Measurements from ENCODE around the gene CNDP2. TPM values are rescaled to one million over a fixed set of nuclear protein-coding genes. Genes with fewer than 3 reads are reported as not detected.

The CNDP2 gene
- total RNA-seq, 1 experiment from 2014 or later, result 161 TPM

DNA sequence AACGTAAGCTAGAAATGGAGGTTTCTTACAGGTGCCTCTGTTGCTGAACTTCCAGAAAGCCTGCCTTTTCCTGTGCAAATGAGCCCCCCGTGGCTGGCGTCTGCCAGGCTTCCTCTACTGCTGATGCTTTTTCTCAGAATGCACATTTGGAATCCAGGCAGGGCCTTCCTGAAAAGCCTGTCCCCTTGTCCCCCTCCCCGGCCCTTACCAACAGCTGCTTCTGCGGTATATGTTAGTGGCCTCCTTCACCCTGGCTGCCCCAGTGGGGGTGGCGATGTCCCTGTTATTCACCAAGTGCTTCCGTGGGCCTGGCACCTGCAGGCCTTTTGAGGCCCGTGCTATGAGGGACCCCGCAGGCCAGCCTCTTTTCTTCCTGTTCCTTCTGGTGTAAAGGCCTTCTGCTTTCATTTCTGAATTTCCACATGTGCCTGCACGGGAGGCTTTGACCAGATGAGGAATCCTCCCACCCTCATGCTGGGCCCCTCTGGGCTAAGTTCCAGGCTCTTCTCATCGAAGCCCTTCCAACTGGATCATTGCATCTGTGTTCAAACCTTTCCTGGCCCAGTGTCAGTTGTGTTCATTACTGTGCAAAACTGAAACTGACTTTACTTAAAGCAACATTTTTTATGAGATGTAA, 10.4 kb downstream of the CNDP2 start:
- ChIA-PET CTCF (no interaction called here), POLR2A (ENCODE audit: unreplicated experiment) (no interaction called here)
- H3K27ac ChIP-seq, result no peak overlapping the region
- 0 out of 2 replicates have a peak, but pooled peaks cover 19% of the 10 kb centered on the region for H3K36me3 ChIP-seq (ENCODE audit: low read depth)
- H3K4me3 ChIP-seq, result no peak overlapping the region
- TF ChIP-seq, protein P1, sequence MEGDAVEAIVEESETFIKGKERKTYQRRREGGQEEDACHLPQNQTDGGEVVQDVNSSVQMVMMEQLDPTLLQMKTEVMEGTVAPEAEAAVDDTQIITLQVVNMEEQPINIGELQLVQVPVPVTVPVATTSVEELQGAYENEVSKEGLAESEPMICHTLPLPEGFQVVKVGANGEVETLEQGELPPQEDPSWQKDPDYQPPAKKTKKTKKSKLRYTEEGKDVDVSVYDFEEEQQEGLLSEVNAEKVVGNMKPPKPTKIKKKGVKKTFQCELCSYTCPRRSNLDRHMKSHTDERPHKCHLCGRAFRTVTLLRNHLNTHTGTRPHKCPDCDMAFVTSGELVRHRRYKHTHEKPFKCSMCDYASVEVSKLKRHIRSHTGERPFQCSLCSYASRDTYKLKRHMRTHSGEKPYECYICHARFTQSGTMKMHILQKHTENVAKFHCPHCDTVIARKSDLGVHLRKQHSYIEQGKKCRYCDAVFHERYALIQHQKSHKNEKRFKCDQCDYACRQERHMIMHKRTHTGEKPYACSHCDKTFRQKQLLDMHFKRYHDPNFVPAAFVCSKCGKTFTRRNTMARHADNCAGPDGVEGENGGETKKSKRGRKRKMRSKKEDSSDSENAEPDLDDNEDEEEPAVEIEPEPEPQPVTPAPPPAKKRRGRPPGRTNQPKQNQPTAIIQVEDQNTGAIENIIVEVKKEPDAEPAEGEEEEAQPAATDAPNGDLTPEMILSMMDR (conservative IDR thresholded peaks at IDR 0.05), result no peak
- no peak for TF ChIP-seq EZH2 (IDR thresholded peaks at IDR 0.05; ENCODE audit: low read depth)
- no peaks in the 10 kb centered on the region for H3K4me1 ChIP-seq (replicated peaks; ENCODE audit: insufficient read depth)
- no peak for DNase-seq
- no peak overlapping the region for H3K4me2 ChIP-seq
- intact Hi-C loops (cut with micrococcal nuclease; ENCODE audit: unreplicated experiment), result no loop called here
- H3K9me2 ChIP-seq (ENCODE audit: insufficient read depth), result no peaks in the 10 kb centered on the region
- BruUV-seq (replicated peaks), result no TSS peak
- H3F3A ChIP-seq (ENCODE audit: insufficient read depth, low read depth), result no peaks in the 10 kb centered on the region
- no peaks in the 10 kb centered on the region for H3K27me3 ChIP-seq (ENCODE audit: insufficient read depth, low read depth)
- H4K20me1 ChIP-seq (ENCODE audit: insufficient read depth), result 0 out of 2 replicates have a peak, but pooled peaks cover 3% of the 10 kb centered on the region
- H3K79me2 ChIP-seq (ENCODE audit: low read depth), result no peaks in the 10 kb centered on the region
- no peak overlapping the region for H2AFZ ChIP-seq
- no peaks in the 10 kb centered on the region for H3K9me3 ChIP-seq (ENCODE audit: insufficient read depth, low read depth)

DNA sequence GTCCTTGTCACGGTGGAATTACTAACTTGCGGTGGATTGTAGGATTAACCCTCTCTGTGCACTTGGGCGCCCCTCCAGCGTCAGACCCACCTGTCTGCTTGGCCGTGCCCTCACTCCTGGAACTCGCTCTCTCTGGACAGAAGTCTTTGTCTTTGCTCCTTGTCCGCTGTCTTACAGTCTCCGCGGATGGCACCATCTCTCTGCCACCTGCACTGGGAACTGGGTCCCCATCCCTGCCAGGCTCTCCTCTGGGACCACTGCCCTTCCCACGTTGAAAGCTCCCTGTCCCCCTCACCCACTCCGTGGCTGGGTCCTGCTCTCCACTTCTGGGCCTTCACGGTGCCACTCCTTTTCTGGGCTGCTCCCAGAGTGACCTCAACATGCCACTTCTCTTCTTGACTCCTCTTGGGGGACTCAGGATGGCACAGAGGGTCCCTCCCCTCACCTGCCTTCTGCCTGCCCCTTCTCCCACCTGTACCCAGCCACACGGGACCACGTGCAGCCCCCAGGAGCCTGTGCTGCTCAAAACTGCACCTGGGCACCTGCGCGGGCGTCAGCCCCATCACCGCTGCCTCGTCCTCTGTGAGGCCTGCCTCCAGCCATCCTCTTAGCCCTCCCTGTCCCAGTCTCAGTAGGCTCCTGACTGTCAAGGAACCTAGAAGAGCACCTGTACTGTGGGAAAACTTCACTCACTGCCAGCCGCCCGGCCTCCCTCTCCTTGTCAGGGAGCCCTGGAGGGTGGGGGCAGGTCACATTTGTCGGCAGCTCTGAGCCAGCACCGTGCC, 11.1 kb downstream of the CNDP2 start:
- Histone ChIP-seq H3K36me3 (ENCODE audit: low read depth) (0 out of 2 replicates have a peak, but pooled peaks cover 22% of the 10 kb centered on the region), H3K27me3 (ENCODE audit: insufficient read depth, low read depth) (no peaks in the 10 kb centered on the region)
- no TSS peak for BruUV-seq (replicated peaks)

DNA sequence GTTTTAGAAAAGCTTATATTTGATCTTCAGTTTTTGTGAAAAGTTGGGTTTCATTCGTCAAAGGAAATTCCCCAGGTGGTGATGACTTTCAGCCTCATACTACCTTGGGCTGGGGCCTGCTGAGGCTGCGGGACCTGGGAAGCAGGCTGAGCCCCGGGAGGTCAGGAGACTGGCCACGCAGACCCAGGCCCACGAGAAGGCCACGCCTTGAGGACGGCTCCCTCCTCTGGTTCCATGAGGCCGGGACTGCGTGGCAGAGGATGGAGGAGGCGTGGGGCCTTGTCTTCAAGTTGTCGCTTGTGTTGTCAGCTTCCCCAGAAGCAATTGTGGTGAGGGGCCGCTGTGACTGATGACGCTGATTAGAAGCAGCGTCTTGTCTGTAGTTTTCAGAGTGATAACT, 11.8 kb downstream of the CNDP2 start:
- intact Hi-C loops (cut with micrococcal nuclease; ENCODE audit: unreplicated experiment), result no loop called here
- H3K27me3 ChIP-seq (ENCODE audit: insufficient read depth, low read depth), result no peaks in the 10 kb centered on the region
- H3K4me2 ChIP-seq, result no peak overlapping the region
- H3K36me3 ChIP-seq (ENCODE audit: low read depth), result 0 out of 2 replicates have a peak, but pooled peaks cover 19% of the 10 kb centered on the region
- ChIA-PET POLR2A (ENCODE audit: unreplicated experiment) (no interaction called here), CTCF (no interaction called here)
- TF ChIP-seq, protein P1 (conservative IDR thresholded peaks at IDR 0.05), result no peak
- no peak for TF ChIP-seq EZH2 (IDR thresholded peaks at IDR 0.05; ENCODE audit: low read depth)
- no peak overlapping the region for H2AFZ ChIP-seq
- H3F3A ChIP-seq (ENCODE audit: insufficient read depth, low read depth), result no peaks in the 10 kb centered on the region
- no peak overlapping the region for H3K27ac ChIP-seq
- no peak overlapping the region for H3K4me3 ChIP-seq
- H3K79me2 ChIP-seq (ENCODE audit: low read depth), result no peaks in the 10 kb centered on the region
- no peaks in the 10 kb centered on the region for H3K9me2 ChIP-seq (ENCODE audit: insufficient read depth)
- 0 out of 2 replicates have a peak, but pooled peaks cover 3% of the 10 kb centered on the region for H4K20me1 ChIP-seq (ENCODE audit: insufficient read depth)
- H3K4me1 ChIP-seq (replicated peaks; ENCODE audit: insufficient read depth), result no peaks in the 10 kb centered on the region
- BruUV-seq (replicated peaks), result no TSS peak
- no peaks in the 10 kb centered on the region for H3K9me3 ChIP-seq (ENCODE audit: insufficient read depth, low read depth)
- no peak for DNase-seq

More for the DNA sequence above, 11.1 kb downstream of the CNDP2 start:
- Histone ChIP-seq H4K20me1 (ENCODE audit: insufficient read depth) (0 out of 2 replicates have a peak, but pooled peaks cover 3% of the 10 kb centered on the region), H3K4me1 (replicated peaks; ENCODE audit: insufficient read depth) (no peaks in the 10 kb centered on the region), H3K9me2 (ENCODE audit: insufficient read depth) (no peaks in the 10 kb centered on the region), H3K79me2 (ENCODE audit: low read depth) (no peaks in the 10 kb centered on the region), H3F3A (ENCODE audit: insufficient read depth, low read depth) (no peaks in the 10 kb centered on the region), H3K27ac (no peak overlapping the region), H3K4me3 (no peak overlapping the region), H3K9me3 (ENCODE audit: insufficient read depth, low read depth) (no peaks in the 10 kb centered on the region), H3K4me2 (no peak overlapping the region), H2AFZ (no peak overlapping the region)
- POLR2A ChIA-PET (ENCODE audit: unreplicated experiment), result no interaction called here
- TF ChIP-seq EZH2 (IDR thresholded peaks at IDR 0.05; ENCODE audit: low read depth), result no peak
- TF ChIP-seq, protein P1 (conservative IDR thresholded peaks at IDR 0.05), result no peak
- CTCF ChIA-PET, result no interaction called here
- DNase-seq, result no peak
- intact Hi-C loops (cut with micrococcal nuclease; ENCODE audit: unreplicated experiment), result no loop called here
